GM12872 (cell line): ENCODE measurements around the gene PKIG.

Experiments
- TF ChIP-seq, protein P1 (sequence below): IDR thresholded peaks from 3 replicates; pipeline ENCODE4 v1.5.1; 2011; ENCODE audit warnings: low read depth, mild to moderate bottlenecking, low read length, moderate library complexity; ENCODE audit not compliant: insufficient read depth

Gene PKIG

DNA sequence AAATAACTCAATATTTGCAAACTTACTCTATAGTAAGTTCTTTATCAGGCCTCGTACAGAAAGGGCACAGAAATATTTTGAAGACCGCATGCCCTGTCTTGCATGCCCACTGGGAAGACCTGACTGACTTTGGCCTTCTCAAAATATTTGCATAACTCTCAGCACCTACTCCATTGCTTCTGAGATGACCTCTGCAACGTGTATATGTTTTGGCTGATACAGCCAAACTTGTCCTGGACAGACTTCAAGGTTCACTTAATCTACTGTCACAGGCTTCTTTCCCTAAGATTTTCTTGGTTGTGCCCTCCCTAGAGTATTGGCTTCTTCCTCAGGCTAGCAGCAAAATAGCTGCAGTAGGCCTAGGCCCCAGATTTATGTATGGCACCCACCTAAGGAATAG lies 39.0 kb upstream of the PKIG start:
- TF ChIP-seq, protein P1, sequence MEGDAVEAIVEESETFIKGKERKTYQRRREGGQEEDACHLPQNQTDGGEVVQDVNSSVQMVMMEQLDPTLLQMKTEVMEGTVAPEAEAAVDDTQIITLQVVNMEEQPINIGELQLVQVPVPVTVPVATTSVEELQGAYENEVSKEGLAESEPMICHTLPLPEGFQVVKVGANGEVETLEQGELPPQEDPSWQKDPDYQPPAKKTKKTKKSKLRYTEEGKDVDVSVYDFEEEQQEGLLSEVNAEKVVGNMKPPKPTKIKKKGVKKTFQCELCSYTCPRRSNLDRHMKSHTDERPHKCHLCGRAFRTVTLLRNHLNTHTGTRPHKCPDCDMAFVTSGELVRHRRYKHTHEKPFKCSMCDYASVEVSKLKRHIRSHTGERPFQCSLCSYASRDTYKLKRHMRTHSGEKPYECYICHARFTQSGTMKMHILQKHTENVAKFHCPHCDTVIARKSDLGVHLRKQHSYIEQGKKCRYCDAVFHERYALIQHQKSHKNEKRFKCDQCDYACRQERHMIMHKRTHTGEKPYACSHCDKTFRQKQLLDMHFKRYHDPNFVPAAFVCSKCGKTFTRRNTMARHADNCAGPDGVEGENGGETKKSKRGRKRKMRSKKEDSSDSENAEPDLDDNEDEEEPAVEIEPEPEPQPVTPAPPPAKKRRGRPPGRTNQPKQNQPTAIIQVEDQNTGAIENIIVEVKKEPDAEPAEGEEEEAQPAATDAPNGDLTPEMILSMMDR = no peak

DNA sequence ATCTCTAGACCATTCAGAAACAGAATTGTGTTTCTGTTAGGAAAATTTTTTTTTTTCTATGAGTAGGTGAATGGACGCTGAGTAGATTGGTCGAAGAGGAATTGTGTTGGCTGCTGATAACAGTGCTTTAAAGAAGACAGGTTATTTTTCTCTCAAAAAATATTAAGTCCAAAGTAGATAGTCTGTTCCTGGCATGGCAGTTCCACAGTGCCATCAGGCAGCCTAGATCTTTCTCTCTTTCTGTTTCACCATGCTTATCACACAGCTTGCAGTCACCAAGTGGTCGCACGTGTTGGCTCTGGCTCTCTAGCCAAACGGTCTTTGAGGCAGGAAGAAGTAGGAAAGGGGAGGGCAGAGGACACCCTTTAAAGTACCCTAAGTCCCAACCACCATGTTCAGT lies 38.1 kb upstream of the PKIG start:
- TF ChIP-seq, protein P1 = no peak

DNA sequence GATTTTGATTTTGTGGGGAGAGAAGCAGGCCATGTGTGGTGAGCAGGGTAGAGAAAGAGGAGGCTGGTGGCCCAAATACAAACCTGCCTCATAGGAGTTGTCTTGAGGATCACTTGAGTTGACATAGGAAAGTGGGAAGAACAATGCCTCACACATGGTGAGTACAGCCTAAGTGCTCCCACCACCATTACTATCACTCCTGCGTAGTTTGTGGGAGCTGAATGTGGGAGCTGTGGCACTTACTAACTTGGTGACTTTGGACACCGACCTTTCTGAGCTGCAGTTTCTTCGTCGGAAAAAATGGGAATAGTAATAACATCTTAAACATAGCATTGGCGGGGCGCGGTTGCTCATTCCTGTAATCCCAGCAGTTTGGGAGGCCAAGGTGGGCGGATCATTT lies 35.0 kb upstream of the PKIG start:
- TF ChIP-seq, protein P1 = no peak

DNA sequence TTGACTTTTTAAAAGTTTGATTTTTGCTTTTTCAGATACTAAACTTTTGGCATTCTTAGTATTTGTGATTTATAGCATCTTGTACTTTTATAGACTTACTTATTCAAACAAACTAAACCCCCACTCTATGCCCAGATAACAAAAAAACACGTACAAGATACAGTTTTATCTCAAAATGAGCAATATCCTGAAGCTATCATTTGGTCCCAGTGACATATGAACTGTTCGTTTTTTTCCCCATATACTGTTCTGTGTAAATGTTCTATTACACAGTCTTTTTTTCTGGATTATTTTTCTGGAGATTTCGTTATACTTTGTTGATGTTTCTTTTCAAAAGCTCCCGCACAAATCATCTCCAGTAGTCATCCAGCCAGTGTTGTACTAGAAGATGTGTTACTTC lies 33.3 kb upstream of the PKIG start:
- TF ChIP-seq, protein P1 = no peak

DNA sequence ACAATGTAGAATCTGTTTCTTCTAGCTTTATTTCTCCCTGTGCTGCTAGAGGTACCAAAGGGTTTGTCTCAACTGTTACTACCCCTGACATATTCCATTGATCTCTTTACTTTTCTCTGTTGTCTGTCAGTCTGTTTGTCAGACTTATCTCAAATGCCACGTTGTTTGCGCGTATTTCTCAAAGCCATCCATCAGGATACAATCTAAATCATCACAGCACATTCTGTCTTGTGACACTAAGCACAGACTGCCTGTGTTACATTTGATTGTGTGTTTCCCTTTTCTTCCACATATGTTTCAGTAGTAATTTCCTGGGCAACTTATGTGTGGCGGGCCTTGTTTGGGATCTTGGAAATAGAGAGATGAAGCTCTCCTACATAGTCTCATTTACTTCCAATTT lies 30.3 kb upstream of the PKIG start:
- TF ChIP-seq, protein P1 = no peak

DNA sequence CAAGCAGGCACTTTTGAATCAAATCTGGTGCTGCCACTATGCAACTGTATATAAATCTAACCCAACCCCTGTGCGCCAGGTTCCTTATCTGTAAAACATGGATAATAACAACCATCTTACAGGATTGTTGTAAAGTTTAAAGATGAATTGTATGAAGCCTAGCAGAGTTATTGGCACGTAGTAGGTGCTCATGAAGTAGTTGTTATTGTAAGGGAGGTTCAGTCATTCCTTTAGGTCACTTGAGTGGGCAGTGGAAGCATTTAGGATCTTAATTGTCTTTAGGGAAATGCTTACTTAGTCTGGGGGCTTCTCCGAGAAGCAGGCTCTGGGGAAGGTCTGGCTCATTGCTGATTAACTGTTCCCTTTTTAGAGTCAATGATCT lies 29.8 kb upstream of the PKIG start:
- TF ChIP-seq, protein P1 = no peak

DNA sequence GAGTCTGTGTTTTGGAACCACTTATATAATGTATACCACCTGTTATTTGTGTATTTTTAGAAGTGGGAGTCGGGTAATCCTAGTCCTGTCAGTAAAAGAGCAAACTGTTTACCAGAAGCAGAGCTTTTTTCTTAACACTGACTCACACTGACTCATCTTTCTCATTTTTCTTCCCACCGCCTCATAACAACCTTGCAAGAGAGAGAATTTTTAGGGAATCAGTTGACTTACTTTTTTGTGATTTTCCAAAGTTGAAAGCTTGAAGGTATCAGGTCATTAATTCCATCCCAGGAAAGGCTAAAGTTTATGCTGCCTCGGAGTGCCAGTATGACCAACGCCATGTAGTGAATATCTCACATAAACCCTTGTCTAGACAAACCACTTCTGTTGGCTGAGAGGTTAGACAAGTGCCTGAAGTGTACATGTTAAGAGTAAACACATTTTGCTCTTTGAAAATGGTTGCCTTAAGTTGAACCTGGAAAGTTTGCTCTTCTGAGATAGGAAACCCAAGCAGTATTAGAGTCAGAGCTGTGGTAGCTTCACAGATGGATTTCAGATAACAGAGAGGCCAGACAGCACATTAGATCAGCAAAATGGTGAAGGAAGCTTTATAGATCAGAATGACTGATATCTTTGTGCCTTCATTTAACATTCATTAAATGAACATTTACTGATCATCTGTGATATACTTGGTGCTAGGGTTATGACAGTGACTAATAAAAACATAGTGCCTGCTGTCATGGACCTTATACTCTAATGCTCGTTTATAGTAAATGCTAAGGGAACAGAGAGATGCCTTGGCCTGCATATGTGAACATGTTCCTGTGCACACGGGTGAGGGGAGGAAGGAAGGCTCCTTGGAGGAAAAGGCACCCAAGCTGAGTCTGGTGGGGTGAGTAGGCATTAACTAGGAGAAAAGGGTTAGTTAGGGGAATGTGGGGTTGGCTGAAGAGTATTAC lies 29.1 kb upstream of the PKIG start:
- TF ChIP-seq, protein P1 = no peak
